Retinal pigment epithelial cell (primary cell): ENCODE data around the gene NCAN.

Experiments used
- DNase-seq: peaks from one replicate; pipeline ENCODE4 v3.0.0-alpha.2; 2010; ENCODE audit warnings: low read depth
- H3K4me3 ChIP-seq: 2 replicates; pipeline ENCODE4 v1.5.1; 2011; ENCODE audit warnings: mild to moderate bottlenecking, low read length, control low read depth, moderate library complexity
- CTCF ChIP-seq: conservative IDR thresholded peaks from 2 replicates; pipeline ENCODE4 v1.5.1; 2011; ENCODE audit warnings: low read depth, low read length, control low read depth, inconsistent platforms

The NCAN gene

DNA sequence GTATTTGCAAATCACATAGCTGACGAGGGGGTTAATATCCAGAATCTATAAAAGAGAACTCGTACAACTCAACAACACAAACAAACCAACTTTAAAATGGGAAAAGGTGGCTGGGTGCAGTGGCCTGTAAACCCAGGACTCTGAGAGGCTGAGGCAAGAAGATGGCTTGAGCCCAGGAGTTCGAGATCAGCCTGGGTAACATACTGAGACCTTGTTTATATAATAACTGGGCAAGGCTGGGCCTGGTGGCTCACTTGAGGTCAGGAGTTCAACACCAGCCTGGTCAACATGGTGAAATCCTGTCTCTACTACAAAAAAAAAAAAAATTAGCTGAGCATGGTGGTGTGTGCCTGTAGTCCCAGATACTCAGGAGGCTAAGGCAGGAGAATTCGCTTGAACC lies 83.2 kb downstream of the NCAN start:
- no peak for TF ChIP-seq CTCF
- no peak overlapping the region for H3K4me3 ChIP-seq
- no peak for DNase-seq

DNA sequence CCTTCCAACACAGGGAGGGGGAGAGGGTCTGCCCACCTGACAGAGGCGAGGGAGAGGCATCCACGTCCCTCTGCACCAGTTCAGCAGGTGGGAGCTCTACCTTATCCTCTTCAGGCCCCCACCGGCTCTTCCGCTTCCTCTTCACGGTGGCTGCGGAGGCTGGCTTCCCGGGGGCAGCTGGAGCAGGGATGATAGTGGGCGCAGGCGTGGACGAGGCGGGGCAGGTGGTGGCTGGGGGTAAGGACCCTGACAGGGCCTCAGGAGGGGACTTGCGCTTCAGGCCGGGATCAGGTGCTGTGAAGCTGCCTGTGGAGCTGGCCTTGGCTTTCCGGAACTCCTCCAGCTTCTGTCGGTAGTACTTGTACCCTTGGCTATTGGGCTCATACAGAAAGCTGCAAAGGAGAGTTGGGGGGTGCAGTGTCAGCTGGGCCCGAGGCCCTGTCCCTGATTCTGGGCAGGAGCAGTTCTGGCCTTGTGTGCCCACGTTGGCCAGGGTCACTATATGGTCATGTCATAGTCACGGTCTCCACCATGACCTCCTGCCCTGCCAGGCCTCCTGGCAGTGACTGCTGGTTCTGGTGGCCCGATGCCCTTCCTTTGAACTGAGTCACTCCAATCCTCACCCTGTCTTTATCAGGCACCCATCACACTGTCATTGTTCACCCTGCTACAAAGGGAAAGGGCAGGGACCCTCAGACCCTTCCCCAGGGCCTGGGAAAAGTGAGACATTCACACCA lies 85.4 kb downstream of the NCAN start:
- no peak for DNase-seq
- no peak for TF ChIP-seq CTCF
- H3K4me3 ChIP-seq: no peak overlapping the region

DNA sequence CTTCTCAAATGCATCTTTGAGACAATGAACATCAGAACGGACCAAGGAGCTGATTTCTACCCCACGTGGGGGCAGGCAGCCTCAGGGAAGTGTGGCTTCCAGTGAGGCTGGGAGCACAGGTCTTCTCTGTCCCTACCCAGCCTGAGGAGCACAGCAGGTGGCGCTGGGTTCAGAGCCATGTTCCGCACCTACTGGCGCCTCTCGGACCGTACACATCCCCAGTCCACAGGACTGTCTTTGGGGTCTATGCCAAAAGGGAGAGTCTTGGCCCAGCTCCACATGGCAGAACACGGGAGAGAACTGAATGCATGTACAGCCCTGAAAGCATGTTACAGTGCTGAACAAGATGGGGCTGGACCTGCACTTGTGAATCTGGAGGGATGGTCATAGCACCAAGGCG lies 86.0 kb downstream of the NCAN start:
- DNase-seq: no peak
- TF ChIP-seq CTCF: no peak
- no peak overlapping the region for H3K4me3 ChIP-seq

DNA sequence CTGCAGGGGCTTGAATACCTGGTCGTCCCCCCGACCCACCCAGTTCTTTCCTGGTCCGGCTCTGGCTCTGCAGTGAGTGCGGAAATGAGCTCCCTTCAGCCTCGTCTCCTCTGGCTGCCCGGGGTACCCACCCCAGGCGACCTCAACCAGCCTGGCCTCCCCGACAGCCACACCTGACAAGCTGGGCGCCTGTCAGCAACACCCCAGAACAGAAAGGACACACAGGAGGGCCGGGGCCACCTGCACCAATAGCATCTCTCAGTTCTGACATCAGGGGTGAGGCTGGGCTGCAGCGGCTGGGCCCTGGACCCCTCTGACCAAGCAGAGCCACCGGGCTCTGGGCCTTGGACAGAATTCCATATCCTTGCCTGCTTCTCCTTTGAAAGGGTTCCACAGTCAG lies 88.9 kb downstream of the NCAN start:
- no peak for DNase-seq
- no peak for TF ChIP-seq CTCF
- H3K4me3 ChIP-seq: no peak overlapping the region
